Measurements from ENCODE around the gene SMARCC1.

SMARCC1 gene

GRCh38 chr3:47592066-47592795 lies 189.5 kb downstream of the SMARCC1 start:
- Histone ChIP-seq H3K27ac (replicated peaks) (no peak overlapping the region), H3K27me3 (ENCODE audit: insufficient read depth, poor library complexity, severe bottlenecking) (no peaks in the 10 kb centered on the region), H3K4me3 (replicated peaks; ENCODE audit: insufficient read depth, low read length) (no peak overlapping the region)
- DNase-seq (ENCODE audit: low read depth in 1 of 2, low spot score in 1 of 2) = no peak
- no peak for TF ChIP-seq GABPA (IDR thresholded peaks at IDR 0.05; ENCODE audit: low read depth)
- no peak for TF ChIP-seq SPI1 (IDR thresholded peaks at IDR 0.05; ENCODE audit: borderline replicate concordance, low read depth)
- TF ChIP-seq REST (IDR thresholded peaks at IDR 0.05; ENCODE audit: insufficient replicate concordance, low read depth) = no peak
- TF ChIP-seq, protein P1, sequence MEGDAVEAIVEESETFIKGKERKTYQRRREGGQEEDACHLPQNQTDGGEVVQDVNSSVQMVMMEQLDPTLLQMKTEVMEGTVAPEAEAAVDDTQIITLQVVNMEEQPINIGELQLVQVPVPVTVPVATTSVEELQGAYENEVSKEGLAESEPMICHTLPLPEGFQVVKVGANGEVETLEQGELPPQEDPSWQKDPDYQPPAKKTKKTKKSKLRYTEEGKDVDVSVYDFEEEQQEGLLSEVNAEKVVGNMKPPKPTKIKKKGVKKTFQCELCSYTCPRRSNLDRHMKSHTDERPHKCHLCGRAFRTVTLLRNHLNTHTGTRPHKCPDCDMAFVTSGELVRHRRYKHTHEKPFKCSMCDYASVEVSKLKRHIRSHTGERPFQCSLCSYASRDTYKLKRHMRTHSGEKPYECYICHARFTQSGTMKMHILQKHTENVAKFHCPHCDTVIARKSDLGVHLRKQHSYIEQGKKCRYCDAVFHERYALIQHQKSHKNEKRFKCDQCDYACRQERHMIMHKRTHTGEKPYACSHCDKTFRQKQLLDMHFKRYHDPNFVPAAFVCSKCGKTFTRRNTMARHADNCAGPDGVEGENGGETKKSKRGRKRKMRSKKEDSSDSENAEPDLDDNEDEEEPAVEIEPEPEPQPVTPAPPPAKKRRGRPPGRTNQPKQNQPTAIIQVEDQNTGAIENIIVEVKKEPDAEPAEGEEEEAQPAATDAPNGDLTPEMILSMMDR (IDR thresholded peaks at IDR 0.05; ENCODE audit: insufficient read depth, low read length) = no peak
- TF ChIP-seq POLR2AphosphoS5 (IDR thresholded peaks at IDR 0.05; ENCODE audit: low read depth) = no peak

DNA sequence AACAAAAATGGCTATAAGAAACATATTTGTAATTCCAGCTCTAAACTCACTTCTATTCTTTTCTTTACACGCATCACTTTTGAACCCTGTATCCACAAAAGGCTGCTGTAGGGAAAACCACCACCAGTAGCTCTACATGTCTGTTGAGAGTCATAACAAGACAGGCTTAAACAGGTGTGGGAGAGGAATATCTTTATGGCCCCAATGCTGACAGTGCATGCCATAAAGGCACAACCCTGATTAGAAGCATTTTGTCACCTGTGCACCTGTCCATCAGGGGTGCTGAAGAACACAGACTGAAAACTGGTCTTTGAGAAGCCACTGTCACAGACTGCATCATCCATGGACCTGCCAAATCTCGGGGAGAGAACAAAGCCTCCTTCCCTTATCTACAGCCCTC lies 191.5 kb downstream of the SMARCC1 start:
- no peak for DNase-seq (ENCODE audit: low read depth in 1 of 2, low spot score in 1 of 2)
- Histone ChIP-seq H3K27me3 (ENCODE audit: insufficient read depth, poor library complexity, severe bottlenecking) (no peaks in the 10 kb centered on the region), H3K27ac (replicated peaks) (no peak overlapping the region), H3K4me3 (replicated peaks; ENCODE audit: insufficient read depth, low read length) (no peak overlapping the region)
- TF ChIP-seq GABPA (IDR thresholded peaks at IDR 0.05; ENCODE audit: low read depth) (no peak), REST (IDR thresholded peaks at IDR 0.05; ENCODE audit: insufficient replicate concordance, low read depth) (no peak), SPI1 (IDR thresholded peaks at IDR 0.05; ENCODE audit: borderline replicate concordance, low read depth) (no peak), POLR2AphosphoS5 (IDR thresholded peaks at IDR 0.05; ENCODE audit: low read depth) (no peak)
- TF ChIP-seq, protein P1 (IDR thresholded peaks at IDR 0.05; ENCODE audit: insufficient read depth, low read length) = no peak

- DNase-seq (ENCODE audit: low read depth in 1 of 2, low spot score in 1 of 2) = no peak
- no peak overlapping the region for H3K4me3 ChIP-seq (replicated peaks; ENCODE audit: insufficient read depth, low read length)
- no peak overlapping the region for H3K27ac ChIP-seq (replicated peaks)
- TF ChIP-seq SPI1 (IDR thresholded peaks at IDR 0.05; ENCODE audit: borderline replicate concordance, low read depth) = no peak
- no peak for TF ChIP-seq GABPA (IDR thresholded peaks at IDR 0.05; ENCODE audit: low read depth)
- TF ChIP-seq, protein P1 (IDR thresholded peaks at IDR 0.05; ENCODE audit: insufficient read depth, low read length) = no peak
- TF ChIP-seq REST (IDR thresholded peaks at IDR 0.05; ENCODE audit: insufficient replicate concordance, low read depth) = no peak
- H3K27me3 ChIP-seq (ENCODE audit: insufficient read depth, poor library complexity, severe bottlenecking) = no peaks in the 10 kb centered on the region
Measured at GRCh38 chr3:47588587-47588986, 193.1 kb downstream of the SMARCC1 start.

Data from HL-60 (cell line).